Ammon's horn (tissue), 1 donor: ENCODE results near the gene EHF.

Experiments used
- DNase-seq: peaks from one replicate; pipeline ENCODE4 v3.0.0-alpha.2; 2016; ENCODE audit warnings: low spot score

The EHF gene

GRCh38 chr11:34644669-34645406 lies 23.9 kb downstream of the EHF start:
- peak; percentile 40 for DNase-seq

- DNase-seq: no peak
Measured at GRCh38 chr11:34646431-34646830, 25.5 kb downstream of the EHF start.

GRCh38 chr11:34647131-34647530 lies 26.2 kb downstream of the EHF start:
- DNase-seq: no peak

- DNase-seq: no peak
Measured at GRCh38 chr11:34647532-34647931, 26.6 kb downstream of the EHF start.

GRCh38 chr11:34648036-34648435 lies 27.1 kb downstream of the EHF start:
- no peak for DNase-seq

- no peak for DNase-seq
Measured at GRCh38 chr11:34649597-34649996, 28.7 kb downstream of the EHF start.

GRCh38 chr11:34650528-34650927 lies 29.6 kb downstream of the EHF start:
- no peak for DNase-seq

- no peak for DNase-seq
Measured at GRCh38 chr11:34651551-34651950, 30.7 kb downstream of the EHF start.

GRCh38 chr11:34652191-34652973 lies 31.5 kb downstream of the EHF start:
- DNase-seq: no peak

- DNase-seq: no peak
Measured at GRCh38 chr11:34653031-34653430, 32.1 kb downstream of the EHF start.

GRCh38 chr11:34653851-34654482 lies 33.1 kb downstream of the EHF start:
- DNase-seq: no peak

GRCh38 chr11:34654483-34655334 lies 33.8 kb downstream of the EHF start:
- peak; percentile 84 for DNase-seq

GRCh38 chr11:34655335-34656008 lies 34.6 kb downstream of the EHF start:
- no peak for DNase-seq

GRCh38 chr11:34656062-34656720 lies 35.3 kb downstream of the EHF start:
- peak; percentile 85 for DNase-seq

GRCh38 chr11:34658071-34659015 lies 37.5 kb downstream of the EHF start:
- DNase-seq: no peak

GRCh38 chr11:34659096-34659733 lies 38.3 kb downstream of the EHF start:
- no peak for DNase-seq

- DNase-seq: no peak
Measured at GRCh38 chr11:34665077-34665835, 44.4 kb downstream of the EHF start.

GRCh38 chr11:34667810-34668582 lies 47.1 kb downstream of the EHF start:
- DNase-seq: no peak
